Measurements from ENCODE around the gene NDFIP2. TPM values are rescaled to one million over a fixed set of nuclear protein-coding genes. Genes with fewer than 3 reads are reported as not detected.

The NDFIP2 gene
- total RNA-seq, 1 donor from 2014 or later, result 30.0 TPM

DNA sequence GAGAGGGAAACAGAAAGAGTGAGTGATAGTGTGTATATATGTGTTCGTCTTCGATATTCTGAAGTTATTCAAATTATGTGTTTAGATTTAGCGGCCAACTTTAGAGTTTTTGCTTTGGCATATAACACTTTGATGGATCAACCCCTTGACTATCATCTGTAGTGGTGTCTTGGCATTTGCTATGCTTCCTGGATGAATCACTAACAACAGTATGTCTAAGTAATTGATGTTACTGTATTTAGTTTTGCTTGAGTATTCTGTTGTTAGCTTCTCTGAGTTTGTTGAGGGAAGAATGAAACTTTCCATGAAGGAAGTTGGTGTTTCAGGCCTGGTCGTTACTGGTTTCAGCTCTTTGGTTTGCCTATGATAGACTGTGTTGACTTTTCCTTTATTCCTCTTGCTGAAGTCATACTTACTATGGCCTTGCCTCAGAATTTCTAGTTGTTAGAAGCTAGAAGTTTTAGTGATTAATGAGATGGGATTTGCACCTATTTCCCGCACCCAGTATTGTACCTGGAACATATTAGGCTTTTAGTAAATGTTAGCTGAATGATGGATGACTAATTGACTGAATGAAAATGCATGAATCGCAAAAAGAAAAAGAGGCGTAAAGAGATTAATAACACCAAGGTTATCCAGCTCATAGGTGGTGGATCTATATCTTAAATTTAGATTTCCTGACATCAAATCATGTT is 20.7 kb downstream of the NDFIP2 start:
- H3K9me3 ChIP-seq, result no peaks in the 10 kb centered on the region
- no peaks in the 10 kb centered on the region for H3K27me3 ChIP-seq (ENCODE audit: low read depth)
- intact Hi-C loops (cut with DNase I), result no loop called here
- H3K36me3 ChIP-seq, result no peaks in the 10 kb centered on the region
- ATAC-seq, result no peak
- H3K27ac ChIP-seq, result no peak overlapping the region
- H3K4me1 ChIP-seq, result no peaks in the 10 kb centered on the region
- TF ChIP-seq, protein P1, sequence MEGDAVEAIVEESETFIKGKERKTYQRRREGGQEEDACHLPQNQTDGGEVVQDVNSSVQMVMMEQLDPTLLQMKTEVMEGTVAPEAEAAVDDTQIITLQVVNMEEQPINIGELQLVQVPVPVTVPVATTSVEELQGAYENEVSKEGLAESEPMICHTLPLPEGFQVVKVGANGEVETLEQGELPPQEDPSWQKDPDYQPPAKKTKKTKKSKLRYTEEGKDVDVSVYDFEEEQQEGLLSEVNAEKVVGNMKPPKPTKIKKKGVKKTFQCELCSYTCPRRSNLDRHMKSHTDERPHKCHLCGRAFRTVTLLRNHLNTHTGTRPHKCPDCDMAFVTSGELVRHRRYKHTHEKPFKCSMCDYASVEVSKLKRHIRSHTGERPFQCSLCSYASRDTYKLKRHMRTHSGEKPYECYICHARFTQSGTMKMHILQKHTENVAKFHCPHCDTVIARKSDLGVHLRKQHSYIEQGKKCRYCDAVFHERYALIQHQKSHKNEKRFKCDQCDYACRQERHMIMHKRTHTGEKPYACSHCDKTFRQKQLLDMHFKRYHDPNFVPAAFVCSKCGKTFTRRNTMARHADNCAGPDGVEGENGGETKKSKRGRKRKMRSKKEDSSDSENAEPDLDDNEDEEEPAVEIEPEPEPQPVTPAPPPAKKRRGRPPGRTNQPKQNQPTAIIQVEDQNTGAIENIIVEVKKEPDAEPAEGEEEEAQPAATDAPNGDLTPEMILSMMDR (IDR thresholded peaks at IDR 0.05), result no peak
- H3K4me3 ChIP-seq, result no peak overlapping the region
- no peak for DNase-seq

GRCh38 chr13:79502859-79503468 is 22.0 kb downstream of the NDFIP2 start:
- no peak overlapping the region for H3K4me3 ChIP-seq
- TF ChIP-seq, protein P1 (IDR thresholded peaks at IDR 0.05), result no peak
- ATAC-seq (no peak), DNase-seq (no peak)
- no peaks in the 10 kb centered on the region for H3K9me3 ChIP-seq
- H3K4me1 ChIP-seq, result no peaks in the 10 kb centered on the region
- no peaks in the 10 kb centered on the region for H3K36me3 ChIP-seq
- intact Hi-C loops (cut with DNase I), result no loop called here
- no peaks in the 10 kb centered on the region for H3K27me3 ChIP-seq (ENCODE audit: low read depth)
- no peak overlapping the region for H3K27ac ChIP-seq

- Histone ChIP-seq H3K27me3 (ENCODE audit: low read depth) (no peaks in the 10 kb centered on the region), H3K9me3 (no peaks in the 10 kb centered on the region), H3K4me3 (no peak overlapping the region), H3K36me3 (no peaks in the 10 kb centered on the region), H3K4me1 (no peaks in the 10 kb centered on the region), H3K27ac (no peak overlapping the region)
- DNase-seq, result no peak
- intact Hi-C loops (cut with DNase I), result no loop called here
- TF ChIP-seq, protein P1 (IDR thresholded peaks at IDR 0.05), result no peak
- no peak for ATAC-seq
These were observed 22.6 kb downstream of the NDFIP2 start for GRCh38 chr13:79503473-79504017.

GRCh38 chr13:79508224-79508961 is 27.4 kb downstream of the NDFIP2 start:
- ATAC-seq (no peak), DNase-seq (no peak)
- H3K27ac ChIP-seq, result no peak overlapping the region
- TF ChIP-seq, protein P1 (IDR thresholded peaks at IDR 0.05), result no peak
- no peak overlapping the region for H3K4me3 ChIP-seq
- no peaks in the 10 kb centered on the region for H3K9me3 ChIP-seq
- no peaks in the 10 kb centered on the region for H3K27me3 ChIP-seq (ENCODE audit: low read depth)
- no peaks in the 10 kb centered on the region for H3K4me1 ChIP-seq
- intact Hi-C loops (cut with DNase I), result no loop called here
- H3K36me3 ChIP-seq, result no peaks in the 10 kb centered on the region

DNA sequence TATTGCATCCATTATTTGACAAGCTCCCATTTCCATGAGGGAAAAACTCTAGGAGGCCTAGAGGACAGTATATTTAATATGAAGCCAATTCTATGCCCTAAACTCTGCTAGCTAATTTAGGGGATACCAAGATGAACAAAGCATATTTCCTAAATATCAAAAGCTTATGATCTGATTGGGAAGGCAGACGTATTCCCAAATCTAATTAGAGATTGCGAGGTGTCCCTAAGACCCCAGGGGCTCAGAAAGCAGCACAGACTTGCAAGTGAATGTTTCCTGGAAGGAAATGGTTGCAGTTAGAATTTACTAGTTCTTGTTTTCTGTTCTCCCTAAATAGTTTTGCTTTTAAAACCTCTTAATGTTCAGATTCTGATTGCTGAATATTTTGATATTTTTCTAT is 30.7 kb downstream of the NDFIP2 start:
- H3K27me3 ChIP-seq (ENCODE audit: low read depth), result no peaks in the 10 kb centered on the region
- ATAC-seq, result no peak
- H3K4me3 ChIP-seq, result no peak overlapping the region
- H3K9me3 ChIP-seq, result no peaks in the 10 kb centered on the region
- no peak overlapping the region for H3K27ac ChIP-seq
- H3K36me3 ChIP-seq, result no peaks in the 10 kb centered on the region
- DNase-seq, result no peak
- TF ChIP-seq, protein P1 (IDR thresholded peaks at IDR 0.05), result no peak
- intact Hi-C loops (cut with DNase I), result no loop called here
- peaks cover 5% of the 10 kb centered on the region for H3K4me1 ChIP-seq

All from lower lobe of right lung (tissue), 2 donors.